Left hindlimb (tissue), 1 donor: ENCODE results near the gene HDHD2.
"Not testable (repeated sequence)": the region's sequence is repeated elsewhere in the genome, so short reads cannot be mapped to it uniquely, and the experiment has no call there.

Experiments
- DNase-seq: peaks from one replicate; pipeline ENCODE4 v3.0.0-alpha.2; 2018

The HDHD2 gene, protein sequence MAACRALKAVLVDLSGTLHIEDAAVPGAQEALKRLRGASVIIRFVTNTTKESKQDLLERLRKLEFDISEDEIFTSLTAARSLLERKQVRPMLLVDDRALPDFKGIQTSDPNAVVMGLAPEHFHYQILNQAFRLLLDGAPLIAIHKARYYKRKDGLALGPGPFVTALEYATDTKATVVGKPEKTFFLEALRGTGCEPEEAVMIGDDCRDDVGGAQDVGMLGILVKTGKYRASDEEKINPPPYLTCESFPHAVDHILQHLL

DNA sequence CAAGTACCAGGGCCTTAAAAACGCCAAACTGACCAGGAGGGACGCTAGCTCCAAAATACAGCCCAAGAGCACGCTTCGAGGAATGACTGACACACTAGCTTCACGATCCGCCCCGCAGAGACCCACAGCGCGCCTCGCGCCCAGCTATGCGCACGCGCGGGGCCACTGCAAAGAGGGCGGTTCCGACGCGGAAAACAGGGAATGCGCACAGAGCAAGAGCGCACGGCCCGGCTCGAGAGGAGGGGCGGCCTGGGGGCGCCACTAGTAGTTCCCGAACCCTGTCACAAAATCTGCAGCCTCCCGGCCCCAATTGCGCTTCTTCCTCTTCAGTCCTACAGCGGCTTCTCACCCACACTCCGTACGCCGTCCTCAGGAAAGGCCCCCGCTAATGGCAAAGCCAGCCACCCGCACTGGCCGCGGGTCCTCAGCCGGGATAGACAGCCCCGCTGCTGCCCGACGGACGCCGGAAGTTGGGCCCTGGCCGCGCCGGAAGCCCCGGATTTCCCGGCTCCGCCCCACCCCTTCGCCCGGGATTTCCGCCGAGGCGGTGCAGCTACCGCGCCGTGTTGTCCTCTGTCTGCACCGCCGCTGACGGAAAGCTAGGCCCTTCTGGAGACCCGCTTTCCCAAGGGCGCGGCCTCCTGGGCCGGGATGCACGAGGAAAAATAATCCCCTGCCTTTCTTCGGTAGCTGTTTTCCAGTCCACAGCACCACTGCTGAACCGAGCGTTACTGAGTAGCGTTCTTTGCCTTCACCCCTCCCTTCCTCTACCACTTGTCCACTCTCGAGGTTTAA, at the start of gene HDHD2:
Gene HDHD2 (minus strand): TSS at position 472 of the 795 bp plus-strand sequence. CDS start 14,061 bp downstream, outside the sequence.
- peak; percentile 89 for DNase-seq

DNA sequence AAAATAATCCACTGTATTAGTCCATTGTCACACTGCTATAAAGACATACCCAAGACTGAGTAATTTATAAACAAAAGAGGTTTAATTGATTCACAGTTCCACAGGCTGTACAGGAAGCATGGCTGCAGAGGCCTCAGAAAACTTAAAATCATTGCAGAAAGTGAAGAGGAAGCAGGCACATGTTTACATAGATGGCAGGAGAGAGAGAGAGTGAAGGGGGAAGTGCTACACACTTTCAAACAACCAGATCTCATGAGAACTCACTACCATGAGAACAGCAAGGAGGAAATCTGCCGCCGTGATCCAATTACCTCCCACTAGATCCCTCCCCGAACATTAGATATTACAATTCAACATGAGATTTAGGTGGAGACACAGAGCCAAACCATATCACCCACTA, 45.7 kb upstream of the HDHD2 start:
- not testable (repeated sequence) for DNase-seq

DNA sequence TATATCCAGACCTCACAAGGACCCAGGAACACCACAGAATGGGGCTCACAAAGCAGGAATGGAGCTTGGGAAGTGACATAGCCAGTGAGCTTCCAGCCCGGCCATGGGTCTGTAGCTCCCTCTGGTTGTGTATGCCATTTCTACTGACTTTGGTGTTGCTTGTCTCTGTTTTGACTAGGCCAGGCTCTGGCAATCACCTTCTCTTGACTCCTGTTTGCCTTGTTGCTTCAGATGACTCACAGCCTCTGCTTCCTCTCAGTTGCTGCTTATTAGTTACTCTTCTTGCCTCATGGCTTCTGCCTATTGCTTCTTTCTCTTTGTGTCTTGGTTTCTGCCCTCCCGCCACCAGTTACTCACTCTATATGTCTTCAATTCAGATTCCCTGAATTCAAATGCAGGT, 41.7 kb upstream of the HDHD2 start:
- no peak for DNase-seq

DNA sequence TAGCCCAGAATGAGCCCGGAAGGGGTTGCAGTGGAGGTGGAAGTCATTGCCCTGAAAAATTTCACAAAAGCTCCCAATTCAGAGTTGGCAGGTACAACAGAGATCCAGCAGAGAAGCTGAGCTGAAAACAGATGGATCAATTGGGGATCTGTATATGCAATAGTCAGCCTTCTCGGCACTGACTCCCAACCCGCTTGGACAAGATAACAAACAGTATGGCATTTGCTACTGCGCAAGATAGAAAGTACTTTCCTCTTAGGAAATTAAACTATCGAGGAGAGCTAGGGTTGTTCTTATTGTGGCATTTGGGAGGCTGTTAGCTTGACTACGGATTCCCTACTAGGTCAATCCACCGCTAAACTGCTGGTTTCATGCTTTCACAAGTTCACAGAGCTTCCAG, 37.4 kb upstream of the HDHD2 start:
- DNase-seq: no peak

DNA sequence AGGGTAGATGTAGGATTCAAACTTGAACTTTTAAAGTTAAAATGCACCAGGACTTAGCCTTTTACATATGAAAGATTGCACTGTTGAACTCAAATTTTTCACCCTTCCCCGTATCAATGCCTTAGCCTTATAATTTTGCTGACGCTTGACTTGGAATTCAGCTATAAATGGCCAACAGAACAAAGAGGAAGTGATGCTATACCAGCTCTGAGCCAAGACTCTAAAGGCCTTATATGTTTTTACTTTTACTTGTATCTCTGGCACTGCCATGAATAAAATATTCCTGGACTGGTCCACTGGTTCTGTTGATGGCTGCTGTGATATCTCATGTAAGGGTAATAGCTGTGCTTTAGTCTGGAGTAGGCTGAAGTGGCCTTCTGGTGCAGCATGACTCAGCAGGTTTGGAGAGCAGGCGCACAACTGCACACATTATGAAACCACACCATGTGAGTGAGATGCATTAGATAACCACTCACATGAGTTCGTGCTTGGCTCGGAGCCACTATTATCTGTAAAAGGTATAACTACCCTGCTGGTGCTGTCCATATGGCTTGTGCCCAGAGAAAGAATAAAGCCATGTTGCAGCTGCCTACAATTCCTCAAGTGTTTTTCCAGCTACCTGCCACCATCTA, 34.2 kb upstream of the HDHD2 start:
- no peak for DNase-seq

DNA sequence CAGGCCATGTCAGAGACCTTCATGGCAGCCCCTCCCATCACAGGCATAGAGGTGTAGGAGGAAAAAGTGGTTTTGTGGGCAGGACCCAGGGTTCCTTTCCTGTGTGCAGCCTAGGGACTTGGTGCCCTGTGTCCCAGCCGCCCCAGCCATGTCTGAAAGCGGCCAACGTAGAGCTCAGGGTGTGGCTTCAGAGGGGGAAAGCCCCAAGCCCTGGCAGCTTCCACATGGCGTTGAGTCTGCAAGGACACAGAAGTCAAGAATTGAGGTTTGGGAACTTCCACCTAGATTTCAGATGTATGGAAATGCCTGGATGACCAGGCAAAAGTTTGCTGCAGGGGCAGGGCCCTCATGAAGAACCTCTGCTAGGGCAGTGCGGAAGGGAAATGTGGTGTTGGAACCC, 31.9 kb upstream of the HDHD2 start:
- not testable (repeated sequence) for DNase-seq

DNA sequence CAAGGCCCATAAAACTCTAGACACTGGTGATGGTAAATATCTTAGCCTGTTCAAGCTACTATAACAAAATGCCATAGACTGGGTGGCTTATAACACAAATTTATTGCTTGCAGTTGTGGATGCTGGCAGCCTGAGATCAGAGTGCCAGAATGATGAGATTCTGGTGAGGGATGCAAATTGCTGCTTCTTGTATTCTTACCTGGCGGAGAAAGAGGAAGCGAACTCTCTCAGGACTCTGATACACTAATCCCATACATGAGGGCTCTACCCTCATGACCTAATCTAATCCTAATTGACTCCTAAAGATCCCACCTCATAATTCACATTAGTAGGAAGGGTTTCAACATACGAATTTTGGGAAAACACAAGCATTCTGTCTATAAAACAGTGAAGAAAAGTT, 30.5 kb upstream of the HDHD2 start:
- no peak for DNase-seq

DNA sequence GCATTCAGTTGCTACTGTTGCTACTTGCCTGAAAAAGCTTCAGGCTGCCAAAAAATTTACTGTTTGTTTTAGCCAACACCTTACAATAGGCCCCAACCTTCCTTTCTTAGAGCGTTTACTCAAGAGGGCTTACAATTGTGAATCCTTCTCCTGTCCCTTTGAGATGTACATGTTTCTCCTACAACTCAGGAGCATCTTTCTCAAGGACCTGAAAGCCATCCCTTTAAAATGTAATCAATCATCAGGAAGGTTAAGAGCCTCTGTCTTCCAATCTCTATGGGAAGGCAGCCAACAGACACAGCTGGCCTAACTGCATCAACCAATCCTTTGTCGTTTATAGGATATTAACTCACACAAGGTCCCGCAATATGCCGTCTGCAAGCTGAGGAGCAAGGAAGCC, 29.2 kb upstream of the HDHD2 start:
- DNase-seq: no peak

DNA sequence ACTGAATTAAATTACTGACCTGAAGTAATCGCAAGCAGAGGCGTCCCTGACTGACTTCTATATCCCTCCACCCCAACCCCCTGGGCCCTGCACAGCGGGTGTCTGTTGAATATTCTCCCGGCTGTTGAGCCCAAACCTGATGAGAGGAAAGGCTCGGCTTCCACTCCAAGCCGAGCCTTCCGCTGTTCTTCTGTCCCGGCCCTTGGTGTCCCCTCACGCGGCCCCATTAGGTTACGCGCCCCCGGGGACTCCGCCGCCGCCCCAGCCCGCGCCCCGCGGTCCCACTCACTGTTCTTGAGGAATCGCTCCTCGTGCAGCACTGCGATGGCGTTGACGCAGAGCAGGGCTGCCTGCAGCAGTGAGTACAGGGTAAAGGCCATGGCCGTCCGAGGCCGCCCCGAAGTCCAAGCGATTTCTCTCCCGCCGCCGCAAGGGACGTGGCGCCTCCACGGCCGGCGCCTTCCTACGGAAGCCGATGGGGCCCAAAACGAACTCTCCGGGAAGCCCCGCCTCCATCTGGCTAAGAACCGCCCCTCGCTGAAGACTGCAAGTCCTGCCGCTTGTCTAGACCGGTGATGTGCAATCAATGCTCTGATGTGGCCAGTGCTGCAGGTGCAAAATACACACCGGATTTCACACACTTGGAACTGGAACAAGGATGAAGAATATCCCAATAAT, 25.7 kb upstream of the HDHD2 start, which contains the start of gene IER3IP1:
Gene IER3IP1 (minus strand): TSS at position 467 of the 678 bp plus-strand sequence. CDS start 87 bp downstream, at position 380.
- peak; percentile 92 for DNase-seq

DNA sequence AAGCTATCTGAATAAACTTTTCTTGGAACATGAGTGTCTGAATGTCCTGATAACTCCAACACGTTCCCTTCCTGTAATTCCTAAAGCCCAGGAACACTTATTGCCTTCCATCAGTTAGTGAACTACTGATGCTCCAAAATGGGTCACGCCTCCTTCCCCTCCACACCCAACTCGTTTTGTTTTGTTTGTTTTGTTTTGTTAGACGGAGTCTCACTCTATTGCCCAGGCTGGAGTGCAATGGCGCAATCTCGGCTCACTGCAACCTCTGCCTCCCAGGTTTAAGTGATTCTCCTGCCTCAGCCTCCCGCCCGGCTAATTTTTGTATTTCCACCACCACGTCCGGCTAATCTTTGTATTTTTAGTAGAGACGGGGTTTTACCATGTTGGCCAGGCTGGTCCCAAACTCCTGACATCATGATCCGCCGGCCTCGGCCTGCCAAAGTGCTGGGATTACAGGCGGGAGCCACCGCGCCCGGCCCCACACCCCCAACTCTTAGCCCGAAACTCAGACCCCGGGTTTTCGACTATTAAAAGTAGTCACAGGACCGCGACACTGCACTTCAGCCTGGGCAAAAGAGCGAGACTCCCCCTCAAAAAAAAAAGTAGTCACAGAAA, 25.1 kb upstream of the HDHD2 start:
- DNase-seq: peak; percentile 39

DNA sequence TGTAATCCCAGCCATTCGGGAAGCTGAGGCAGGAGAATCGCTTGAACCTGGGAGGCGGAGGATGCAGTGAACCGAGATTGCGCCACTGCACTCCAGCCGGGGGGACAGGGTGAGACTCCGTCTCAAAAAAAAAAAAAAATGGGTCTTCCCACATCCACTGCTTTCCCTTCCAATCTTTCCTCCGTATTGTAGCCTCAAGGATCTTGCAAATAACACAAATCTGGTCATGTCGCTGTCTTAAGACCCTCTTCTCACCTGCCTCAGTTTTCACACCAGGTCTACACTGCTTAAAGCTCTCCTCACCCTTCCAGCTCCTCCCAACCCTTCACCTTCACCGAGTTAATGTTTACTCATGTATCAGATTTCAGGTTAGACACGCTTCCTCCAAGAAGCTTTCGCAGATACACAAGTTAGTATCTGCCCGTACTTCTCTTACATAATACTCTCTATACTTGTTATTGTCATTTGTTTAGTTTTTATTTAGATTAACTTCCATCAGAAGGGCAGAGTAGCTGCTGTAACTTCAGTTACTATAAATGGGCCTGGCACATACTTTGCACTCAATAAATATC, 24.3 kb upstream of the HDHD2 start:
- DNase-seq: no peak

DNA sequence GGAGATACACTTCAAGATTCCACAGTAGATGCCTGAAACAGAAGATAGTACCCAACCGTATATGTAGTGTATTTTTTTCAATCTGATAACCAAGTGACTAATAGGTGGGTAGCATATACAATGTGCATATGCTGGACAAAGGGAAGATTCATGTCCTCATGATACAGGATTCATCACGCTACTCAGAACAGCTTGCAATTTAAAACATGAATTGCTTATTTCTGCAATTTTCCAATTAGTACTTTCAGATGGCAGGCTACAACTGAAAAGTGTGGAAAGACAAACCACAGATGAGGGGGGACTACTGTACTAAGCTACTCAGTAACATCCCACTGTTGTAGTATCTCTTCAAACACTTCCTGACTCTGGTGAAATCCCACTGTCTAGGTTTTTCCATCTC, 22.2 kb upstream of the HDHD2 start:
- no peak for DNase-seq

DNA sequence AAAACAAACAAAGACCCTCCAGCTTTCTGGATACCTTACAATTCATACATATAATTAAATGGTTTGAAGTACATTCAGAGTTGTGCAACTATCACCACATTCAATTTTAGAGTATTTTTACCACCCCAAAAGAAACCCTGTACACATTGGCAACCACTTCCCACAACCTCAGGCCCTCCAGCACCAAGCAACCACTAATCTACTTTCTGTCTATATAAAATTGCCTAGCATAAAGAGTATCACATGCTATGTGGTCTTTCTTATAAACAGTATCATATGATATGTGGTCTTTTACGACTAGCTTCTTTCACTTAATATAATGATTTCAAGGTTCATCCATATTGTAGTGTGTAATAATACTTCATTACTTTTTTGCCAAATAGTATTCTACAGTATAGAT, 18.6 kb upstream of the HDHD2 start:
- DNase-seq: no peak

DNA sequence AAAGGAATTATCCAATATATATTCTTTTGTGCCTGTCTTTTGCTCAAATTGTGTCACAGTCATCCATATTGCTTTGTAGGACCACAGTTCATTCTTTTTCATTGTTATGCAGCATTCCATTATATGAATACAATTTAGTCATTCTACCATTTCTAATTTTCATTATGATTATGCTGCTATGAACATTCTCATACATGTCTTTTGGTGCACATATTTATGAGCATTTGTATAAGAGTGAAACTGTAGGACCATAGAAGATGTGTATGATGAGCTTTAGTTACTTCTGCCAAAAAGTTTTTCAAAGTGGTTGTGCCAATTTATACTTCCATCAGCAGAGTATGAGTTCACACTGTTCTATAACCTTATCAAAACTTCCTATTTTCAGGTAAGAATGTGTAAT, 18.2 kb upstream of the HDHD2 start:
- no peak for DNase-seq

DNA sequence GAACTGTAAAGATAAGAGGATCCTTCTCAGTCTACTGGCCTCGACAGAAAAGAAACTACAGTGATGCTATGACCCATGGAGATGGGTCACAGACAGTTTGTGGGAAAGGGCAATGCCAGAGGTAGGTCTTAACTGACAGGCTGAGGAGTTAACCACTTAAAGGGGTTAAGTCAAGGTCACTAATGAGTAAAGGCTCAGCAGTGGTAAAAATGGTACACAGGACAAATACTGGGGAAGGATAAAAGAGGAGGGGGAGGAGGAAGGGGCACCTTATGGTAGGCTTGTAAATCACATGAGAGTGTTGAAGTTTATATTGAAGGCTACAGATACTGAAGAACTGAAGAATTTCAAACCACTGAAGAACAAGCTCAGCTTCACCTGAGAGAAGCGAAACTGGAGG, 16.0 kb upstream of the HDHD2 start:
- no peak for DNase-seq

DNA sequence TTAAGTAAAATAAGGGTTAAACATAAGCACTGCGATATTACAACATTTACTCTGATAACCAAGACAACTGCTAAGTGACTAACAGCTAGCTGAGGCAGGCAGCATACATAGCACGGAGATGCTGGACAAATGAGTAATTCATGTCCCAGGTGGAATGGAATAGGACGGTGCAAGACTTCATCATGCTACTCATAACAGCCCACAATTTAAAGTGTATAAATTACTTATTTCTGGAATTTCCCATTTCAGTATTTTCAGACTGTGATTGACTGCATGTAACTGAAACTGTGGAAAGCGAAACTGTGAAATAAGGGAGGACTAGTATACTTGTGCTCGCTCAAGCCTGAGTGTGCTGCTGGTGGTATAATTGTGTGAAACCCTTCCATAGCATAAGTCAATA, 12.9 kb upstream of the HDHD2 start:
- DNase-seq: no peak

DNA sequence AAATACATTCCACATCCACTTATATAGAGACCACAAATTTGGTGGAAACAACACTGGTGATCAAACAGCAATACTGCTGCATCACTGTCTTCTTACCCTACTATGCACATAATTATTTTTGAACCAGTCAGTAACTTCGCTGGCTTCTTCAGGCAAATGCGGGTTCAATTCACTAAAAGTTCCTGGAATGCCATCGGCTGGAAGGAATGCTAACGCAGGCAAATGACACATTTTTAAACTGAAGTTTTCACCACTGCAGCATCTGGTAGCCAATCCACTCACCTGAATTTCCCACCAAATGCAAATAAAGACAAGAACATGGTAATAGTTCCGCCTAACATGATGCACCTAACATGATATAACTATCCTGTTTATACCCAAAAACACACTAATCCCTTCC, 10.0 kb upstream of the HDHD2 start:
- DNase-seq: no peak

DNA sequence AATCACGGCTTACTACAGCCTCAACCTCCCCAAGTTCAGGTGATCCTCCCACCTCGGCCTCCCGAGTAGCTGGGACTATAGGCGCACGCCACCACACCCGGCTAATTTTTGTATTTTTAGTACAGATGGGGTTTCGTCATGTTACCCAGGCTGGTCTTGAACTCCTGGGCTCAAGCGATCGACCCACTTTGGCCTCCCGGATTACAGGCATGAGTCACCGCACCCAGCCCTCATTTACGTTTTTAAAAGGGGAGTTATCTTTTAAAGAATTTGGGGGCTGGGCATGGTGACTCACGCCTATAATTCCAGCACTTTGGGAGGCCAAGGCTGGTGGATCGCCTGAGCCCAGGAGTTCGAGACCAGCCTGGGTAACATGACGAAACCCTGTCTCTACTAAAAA, 8.1 kb upstream of the HDHD2 start:
- DNase-seq: not testable (repeated sequence)

DNA sequence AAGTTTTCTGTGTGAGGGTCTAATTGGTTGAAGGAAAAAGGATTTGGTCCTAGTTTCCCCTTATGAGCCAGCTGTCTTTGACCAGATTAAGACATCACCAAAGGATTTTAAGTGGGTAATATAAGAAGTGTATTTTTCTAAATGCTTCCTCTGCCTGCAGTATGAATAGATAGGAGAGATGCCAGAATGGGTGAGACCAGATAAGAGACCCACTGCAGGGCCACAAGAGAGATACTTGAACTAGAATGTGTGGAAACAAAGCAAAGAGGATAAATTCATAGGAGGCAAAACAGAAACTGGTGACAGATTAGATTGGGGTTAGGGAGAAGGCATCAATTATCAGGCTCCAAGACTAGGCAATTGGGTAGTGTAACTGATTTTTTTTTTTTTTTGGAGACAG, 1.1 kb upstream of the HDHD2 start:
- DNase-seq: no peak

DNA sequence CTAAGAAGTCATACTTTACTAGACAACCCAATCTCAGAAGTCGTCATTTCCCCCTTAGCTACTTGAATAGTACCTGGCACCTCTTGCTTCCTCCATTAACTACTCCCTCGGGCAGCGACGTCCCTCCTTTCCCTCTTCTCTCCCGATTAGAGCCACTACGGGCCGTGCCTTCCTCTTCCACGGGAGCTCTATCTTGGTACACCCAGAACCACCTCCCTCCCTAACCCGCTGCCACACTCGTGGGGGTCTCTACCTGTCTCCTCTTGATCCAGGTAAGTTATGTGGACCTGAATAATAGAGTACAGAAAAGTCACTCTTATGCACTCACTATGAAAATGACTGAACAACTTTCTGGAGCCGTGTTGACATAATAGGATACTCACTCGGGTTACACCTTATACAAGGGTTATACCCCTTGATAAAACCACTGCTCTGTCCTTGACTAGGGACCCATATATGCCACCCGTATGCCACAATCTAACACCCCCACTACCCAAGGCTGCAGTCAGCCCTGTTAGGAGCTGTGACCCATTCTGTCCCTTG, 595 bp upstream of the HDHD2 start:
- DNase-seq: no peak

DNA sequence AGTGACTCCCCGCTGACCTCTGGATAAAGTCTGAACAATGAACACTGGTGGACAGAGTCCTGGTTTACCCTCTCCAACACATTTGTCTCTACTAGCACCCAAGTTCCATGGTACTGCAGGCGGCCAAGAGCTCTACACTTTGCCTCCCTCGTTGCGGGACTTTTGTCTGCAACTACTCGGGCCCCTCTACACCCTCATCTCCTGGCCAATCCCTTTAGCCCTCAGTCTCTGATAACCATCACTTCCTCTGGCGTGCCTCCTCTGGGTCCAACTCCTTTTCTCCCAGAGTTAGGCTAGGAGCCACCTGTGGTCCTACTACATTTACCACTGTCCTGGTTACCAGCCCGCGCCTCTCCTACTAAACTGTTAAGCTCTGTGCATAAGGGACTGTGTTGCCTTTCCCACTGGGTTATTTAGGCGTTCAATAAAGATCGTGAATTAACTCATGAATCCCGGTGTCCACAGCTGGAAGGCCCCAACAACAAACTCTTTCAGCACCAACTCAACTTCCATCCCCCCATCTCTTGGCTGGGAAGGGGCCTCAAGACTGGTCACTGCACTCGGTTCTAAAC, 757 bp downstream of the HDHD2 start:
- peak; percentile 34 for DNase-seq

DNA sequence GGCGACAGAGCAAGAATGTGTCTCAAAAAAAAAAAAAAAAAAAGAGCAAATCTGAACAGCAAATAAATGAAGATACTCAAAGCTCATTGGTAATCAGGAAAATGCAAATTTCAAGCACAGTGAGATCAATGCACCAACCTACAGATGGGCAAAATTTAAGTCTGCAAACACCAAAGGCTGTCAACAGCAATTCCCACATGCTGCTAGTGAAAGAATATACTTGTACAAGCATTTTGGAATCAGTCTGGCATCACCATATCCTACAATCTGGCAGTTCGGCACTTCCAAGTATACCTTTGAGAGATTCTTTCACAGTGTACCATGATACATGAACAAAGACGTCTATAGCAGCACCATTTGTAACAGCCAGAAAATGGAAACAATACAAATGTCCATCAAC, 4.1 kb downstream of the HDHD2 start:
- no peak for DNase-seq
